Endothelial cell of umbilical vein (primary cell): Measurements from ENCODE around the gene LRP1.

ENCODE experiments used
- CTCF ChIP-seq, 2 donors: IDR thresholded peaks; 1 replicate in 1 of 2; 2 replicates in 1 of 2; pipeline ENCODE4 v1.5.1; 2011; ENCODE audit warnings: low read length in 2 of 2, mild to moderate bottlenecking in 2 of 2, moderate library complexity in 2 of 2, control low read depth in 1 of 2, inconsistent platforms in 1 of 2, low read depth in 1 of 2; ENCODE audit not compliant: insufficient read depth in 1 of 2; ENCODE audit errors: extremely low read depth in 1 of 2
- EZH2 ChIP-seq: IDR thresholded peaks from 2 replicates; pipeline ENCODE4 v1.6.1; 2012; ENCODE audit warnings: borderline replicate concordance, low read depth, mild to moderate bottlenecking, moderate library complexity, low read length, inconsistent platforms; ENCODE audit not compliant: severe bottlenecking

DNA sequence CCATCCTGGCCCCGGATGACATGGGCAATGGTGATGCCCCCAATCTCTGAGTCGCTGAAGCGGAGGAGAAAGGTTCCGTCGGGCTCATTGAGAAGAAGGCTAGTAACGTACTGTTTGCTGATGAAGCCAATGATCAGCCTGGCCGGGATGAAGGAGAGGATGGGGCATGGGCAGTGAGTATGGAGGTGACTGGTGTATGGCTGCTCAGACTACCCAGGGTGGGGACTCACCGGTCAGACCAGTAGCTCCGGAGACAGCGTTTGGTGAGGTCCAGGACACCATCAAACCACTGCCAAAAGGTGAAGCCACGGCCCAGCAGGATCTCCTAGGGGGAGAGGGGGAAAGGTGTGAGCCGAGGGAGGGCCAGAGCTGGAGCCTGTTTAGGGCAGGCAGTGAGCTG is 28.5 kb upstream of the LRP1 start:
- TF ChIP-seq EZH2, result no peak
- TF ChIP-seq CTCF (IDR thresholded peaks at IDR 0.05; ENCODE audit: extremely low read depth in 1 of 2, insufficient read depth in 1 of 2, low read depth in 1 of 2, low read length in 2 of 2), result no peak
